GDM1 (cell line): ENCODE data around the gene DIAPH3.
"Not testable (repeated sequence)": the region's sequence is repeated elsewhere in the genome, so short reads cannot be mapped to it uniquely, and the experiment has no call there.

Source experiments
- DNase-seq: peaks from one replicate; lab custom pipeline; 2025; lab: John Stamatoyannopoulos, UW

The DIAPH3 gene

DNA sequence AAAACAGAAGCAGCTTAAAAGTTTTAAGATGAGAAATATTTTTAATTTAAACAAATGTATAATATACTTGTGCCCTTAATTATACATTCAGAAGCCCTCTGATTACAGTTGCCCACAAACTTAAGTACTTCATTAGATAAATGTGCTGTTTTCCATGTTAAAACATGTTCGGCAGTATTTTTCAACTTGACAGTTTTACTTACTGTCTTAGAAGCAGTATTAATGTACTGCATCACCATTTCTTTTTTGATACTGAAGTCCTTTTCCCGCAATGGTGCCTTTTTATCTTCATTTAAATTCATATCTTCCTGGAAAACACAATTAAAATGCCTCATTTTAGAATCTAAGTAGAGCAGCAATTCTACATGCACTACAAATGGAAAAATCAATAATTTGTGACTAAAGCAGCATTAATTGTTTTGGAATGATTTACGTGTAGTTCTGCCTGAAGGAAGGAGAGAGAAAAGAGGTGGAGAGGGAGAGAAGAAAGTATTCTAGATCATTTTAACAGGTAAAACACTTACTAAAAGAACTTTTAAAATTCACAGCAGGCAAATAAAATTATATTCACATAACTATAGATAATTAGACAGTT is 70.2 kb downstream of the DIAPH3 start:
- DNase-seq, result no peak

DNA sequence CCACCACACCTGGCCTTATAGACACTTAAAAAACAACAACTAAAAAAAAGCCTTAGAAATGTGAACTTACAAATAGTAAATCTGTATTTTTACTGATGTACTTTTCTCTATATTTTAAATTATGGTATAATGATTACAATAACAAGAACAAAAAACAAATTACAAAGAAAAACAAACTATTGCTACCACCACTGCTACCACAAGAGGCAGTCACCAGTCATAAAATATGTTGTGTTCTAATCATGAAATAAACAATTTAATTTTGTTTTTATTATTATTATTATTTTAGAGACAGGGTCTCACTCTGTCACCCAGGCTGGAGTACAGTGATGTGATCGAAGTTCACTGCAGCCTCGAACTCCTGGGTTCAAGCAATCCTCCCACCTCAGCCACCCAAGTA is 72.2 kb downstream of the DIAPH3 start:
- no peak for DNase-seq

DNA sequence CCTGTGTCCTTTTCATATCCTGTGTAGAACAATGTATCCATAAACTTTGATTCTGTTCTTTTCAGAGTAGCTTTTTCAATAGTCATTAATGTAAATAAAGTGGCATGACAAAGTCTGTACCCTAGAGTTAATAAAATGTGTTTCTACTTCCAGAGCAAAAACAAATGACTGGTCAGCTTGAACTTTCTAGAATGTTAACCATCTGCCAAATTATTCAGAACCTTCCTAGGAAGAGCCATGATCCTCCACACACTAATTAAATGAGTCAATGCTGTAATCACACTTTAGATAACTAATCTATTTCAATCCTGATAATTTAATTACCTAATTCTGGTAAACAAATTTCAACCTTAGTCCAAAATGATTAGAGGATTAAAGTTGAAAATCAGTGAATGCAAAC is 73.2 kb downstream of the DIAPH3 start:
- DNase-seq, result no peak

DNA sequence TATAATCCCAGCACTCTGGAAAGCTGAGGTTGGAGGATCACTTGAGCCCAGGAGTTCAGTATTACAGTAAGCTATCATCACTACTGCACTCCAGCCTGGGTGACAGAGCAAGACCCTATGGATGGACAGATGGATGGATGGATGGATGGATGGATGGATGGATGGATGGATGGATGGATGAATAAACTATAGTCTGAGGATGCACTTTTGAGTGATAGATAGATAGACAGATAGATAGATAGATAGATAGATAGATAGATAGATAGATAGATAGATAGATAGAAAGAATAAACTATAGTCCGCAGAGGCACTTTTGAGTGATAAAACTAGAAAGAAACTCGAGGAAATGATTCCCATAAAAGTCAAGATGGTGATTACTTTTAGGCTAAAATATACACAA is 79.9 kb downstream of the DIAPH3 start:
- DNase-seq, result not testable (repeated sequence)

DNA sequence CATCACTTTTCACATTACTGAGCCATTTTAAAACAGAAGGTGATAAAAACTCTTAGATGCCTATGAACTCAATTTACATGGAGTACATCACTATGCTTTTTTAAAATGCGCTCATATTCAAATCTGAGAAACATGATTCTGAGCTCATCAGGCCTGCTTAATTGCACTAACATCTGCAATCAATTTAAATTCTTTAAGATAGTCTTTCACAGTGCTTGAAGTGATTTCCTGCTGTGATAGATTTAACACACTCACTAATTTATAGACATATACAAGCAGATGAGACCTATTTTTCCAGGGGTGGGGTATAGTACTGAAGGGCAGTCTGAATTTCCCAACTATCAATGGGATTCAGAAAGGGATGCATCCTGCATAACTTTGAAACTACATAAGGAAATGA is 82.9 kb downstream of the DIAPH3 start:
- no peak for DNase-seq

DNA sequence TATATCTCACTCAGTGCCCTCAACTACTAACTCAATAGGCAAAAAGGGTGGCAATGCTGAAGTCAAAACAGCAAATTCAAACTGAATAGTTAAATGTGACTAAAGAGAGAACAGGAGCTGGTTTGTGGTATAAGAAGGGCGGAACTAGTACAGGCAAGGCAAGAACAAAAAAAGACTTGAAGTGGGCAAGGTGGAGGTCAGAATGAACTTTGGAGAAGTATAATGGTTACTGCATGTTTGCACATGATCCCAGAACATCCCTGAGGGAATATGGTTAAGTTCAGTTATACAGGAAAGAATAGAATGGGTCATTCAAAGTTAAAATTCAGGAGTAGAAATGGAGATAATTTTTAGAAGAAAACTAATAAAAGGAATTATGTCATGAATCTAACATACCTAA is 85.5 kb downstream of the DIAPH3 start:
- DNase-seq, result no peak

DNA sequence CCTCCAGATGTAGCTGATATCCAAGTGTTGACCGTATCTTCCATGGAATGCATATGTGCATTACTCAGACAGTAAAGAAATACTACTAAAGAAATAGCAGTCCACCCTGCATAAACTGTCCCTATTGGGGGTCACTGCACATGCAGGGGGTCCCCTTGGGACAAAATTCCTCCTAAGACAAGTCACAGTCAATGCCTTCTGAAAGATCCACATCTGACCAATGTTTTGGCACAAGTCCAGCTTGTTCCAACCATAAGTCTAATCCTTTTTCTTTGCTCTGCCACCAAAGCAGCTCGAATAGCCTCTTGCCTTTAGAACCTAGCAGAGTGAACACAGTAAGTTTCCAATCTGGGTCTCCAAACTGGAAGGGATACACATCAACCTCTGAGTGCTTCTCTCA is 87.9 kb downstream of the DIAPH3 start:
- DNase-seq, result no peak

DNA sequence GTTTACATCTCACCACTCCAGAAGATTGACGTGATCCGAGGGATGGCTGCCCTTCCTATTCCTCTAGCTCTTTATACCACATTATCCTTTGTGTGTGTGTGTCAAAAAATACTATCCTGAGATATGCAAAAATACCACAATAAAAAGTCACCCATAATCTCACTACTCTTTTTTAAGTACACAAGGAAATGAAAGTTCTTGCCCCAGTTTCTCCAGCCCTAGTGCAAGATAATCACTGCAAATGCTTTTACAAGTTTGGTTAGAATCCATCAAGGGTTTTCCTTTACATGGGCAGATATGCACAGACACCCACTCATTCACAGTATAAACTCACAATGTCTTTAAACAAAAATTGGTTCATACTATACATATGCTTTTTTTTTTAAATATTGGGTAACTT is 89.3 kb downstream of the DIAPH3 start:
- DNase-seq, result no peak

DNA sequence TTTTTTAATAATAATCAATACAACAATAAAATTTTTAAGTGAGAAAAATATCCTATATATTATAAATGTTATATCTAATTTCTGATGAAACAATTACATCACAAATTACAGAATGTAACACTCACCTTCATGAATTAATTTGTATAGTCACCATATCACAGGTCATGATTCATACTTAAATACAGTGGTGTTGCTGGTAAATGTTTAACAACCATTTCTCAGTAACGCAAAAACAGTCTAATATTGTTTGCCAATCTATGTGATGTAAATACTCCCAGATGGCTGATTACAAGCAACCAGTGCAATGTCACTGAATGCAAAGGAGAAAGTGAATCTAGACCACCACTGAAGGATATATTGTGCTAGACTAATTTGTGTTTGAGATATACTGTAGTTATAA is 97.5 kb downstream of the DIAPH3 start:
- DNase-seq, result no peak

DNA sequence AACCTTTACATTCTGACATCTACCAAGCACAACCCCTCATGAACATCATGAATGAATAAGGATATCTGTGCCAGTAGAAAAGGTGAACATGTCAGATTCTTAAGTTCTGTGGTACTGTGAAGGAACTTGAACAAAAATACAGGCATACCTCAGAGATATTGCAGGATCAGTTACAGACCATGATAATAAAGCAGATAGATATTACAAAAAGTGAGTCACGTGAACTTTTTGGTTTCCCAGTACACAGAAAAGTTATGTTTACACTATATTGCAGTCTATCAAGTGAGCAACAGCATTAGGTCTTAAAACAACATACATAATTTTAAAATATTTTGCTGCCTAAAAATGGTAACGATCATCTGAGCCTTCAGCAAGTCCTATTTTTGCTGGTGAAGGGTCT is 101.2 kb downstream of the DIAPH3 start:
- no peak for DNase-seq

DNA sequence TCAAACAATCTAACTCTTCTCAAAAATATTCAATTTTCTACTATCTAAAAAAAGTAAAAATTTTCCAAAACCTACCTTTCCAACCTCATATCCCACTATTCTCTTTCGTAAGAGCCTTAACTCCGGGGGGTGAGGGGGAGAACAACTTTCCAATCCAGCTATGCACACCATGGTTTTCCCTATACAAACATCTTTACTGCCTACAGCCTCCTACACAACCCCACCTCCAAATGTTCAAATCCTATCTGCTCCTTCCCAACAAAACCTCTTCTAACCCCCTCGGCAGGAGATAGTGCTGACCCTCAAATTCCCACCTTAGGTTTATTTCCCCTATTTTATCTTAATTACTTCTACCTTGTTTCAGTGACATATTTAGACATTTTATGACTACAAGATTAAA is 102.0 kb downstream of the DIAPH3 start:
- no peak for DNase-seq

DNA sequence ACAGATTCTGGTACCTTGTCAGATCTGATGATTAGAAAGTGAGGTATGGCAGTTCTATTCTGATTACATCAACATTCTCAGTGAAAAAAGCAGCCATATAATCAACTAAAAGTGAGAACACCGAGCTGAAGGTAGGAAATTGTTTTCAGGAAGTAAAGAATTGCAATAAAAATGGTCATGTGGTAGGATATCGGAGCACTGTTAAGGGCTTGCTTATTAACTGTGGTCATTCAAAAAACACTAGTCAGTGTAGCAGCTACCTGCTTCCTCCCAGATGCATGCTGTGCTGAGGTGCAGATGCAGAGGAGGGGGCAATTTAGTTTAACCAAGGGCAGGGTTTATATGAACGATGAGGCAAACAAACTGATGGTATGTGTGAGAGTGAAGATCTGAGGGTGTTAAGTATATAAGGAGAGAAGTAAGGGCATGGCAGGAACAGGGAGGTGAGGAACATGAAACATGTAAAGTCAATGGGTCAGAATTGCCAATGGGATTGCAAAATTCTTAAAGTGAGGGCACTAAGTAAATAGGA is 111.9 kb downstream of the DIAPH3 start:
- no peak for DNase-seq

DNA sequence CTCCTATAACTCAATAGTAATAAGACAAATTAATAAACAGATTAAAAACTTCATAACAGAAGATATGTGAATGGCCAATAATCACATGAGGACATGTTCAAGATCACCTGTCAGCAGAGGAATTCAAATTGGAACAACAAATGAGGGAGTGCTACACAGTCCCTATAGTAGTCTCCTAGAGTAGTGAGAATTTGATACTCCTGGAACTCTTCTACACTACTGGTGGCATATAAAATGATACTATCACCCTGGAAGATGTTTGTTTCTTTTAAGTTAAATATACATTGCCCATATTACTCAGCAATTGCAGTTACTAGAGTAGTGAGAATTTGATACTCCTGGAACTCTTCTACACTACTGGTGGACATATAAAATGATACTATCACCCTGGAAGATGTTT is 115.4 kb downstream of the DIAPH3 start:
- DNase-seq, result not testable (repeated sequence)

DNA sequence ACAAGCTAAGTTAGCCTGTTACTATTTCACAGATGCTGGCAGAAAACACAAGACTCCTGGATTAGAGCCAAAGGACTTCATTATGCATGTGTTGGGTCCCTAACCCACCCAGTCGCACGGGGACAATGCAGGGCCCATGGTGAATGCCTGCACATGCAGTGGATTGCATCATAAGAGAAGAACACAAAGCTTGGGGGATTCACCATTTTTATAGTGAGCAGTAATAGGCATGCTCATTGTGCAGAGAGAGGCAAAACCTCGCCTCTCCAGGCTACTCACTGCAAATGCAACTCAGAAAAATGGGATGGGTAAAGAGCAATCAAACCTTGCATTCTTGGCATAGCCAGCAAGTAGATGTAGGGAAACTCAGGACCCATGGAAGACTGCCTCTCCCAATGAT is 115.8 kb downstream of the DIAPH3 start:
- DNase-seq, result no peak

DNA sequence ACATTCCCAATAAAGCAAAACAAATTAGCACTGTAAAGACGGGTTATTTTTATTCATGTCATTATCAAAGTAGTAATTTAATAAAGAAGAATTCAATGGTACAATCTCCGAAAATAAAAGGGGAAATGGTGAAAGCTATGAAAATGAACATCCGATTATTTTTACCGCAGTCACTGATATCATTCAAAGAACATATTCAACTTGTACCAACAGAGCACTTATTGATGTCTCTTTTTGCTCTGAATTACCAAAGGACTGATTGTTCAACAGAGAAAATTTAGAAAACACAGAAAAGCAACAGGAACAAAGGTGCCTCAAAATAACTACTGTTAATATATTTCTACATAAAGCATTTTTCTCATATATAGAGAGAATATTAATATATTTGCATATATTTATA is 119.4 kb downstream of the DIAPH3 start:
- no peak for DNase-seq

DNA sequence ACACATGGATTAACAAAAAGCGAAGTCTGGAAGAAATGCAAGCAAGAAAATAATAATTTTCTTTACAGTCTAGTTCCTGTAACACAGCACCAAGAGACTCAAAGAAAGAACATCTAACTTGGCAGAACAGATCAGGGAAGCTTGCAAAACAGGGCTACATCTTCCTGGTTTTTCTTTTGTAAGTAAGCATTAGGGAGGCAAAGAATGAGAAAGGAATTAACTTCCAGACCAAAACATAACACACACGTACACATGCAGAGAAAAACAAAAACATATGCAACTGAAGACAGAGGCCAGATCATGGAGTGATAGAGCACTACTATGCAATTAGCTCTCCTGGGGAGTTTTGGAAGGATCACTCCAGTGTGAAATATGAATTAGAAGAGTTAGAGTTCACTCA is 120.5 kb downstream of the DIAPH3 start:
- DNase-seq, result no peak

DNA sequence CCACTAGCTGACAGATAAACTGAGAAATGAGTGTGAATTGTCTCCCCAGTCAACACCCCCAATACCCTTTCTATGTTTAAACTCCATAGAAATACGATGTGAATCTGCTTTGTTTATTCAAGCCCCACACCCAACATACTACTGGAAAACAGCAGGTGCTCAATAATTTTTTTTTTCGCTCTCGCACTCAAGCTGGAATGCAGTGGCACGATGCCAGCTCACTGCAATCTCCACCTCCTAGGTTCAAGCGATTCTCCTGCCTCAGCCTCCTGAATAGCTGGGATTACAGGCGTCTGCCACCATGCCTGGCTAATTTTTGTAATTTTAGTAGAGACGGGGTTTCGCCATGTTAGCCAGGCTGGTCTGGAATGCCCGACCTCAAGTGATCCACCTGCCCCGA is 123.1 kb downstream of the DIAPH3 start:
- DNase-seq, result not testable (repeated sequence)

DNA sequence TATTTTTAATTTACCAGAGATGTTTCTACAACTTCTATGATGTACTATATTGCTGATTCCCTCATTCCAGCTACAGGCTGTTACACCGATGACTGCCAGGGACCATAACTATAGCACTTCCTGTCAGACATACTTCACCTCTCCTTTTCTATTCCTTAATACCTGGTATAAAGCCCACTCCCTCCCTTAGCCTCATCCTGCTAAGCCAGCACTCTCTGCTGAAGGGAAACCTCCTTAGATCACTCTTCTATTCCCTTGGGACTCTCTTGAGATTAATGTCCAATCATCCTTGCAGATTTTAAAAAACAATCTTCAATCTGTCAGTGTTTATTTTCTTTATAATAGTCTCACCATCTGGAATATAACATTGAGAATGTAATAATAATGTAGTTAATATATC is 127.9 kb downstream of the DIAPH3 start:
- DNase-seq, result no peak

DNA sequence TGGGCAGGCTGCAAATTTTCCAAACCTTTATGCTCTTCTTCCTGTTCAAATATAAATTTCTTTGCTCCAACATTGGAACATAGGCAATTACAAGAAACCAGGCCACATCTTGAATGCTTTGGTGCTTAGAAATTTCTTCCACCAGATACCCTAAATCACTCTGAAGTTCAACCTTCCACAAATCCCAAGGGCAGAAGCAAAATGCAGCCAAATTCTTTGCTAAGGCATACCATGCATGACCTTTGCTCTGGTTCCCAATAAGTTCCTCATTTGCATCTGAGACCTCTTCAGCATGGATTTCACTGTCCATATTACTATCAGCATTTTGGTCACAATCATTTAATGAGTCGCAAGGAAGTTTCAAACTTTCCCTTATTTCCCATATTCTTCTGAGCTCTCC is 130.9 kb downstream of the DIAPH3 start:
- DNase-seq, result no peak

DNA sequence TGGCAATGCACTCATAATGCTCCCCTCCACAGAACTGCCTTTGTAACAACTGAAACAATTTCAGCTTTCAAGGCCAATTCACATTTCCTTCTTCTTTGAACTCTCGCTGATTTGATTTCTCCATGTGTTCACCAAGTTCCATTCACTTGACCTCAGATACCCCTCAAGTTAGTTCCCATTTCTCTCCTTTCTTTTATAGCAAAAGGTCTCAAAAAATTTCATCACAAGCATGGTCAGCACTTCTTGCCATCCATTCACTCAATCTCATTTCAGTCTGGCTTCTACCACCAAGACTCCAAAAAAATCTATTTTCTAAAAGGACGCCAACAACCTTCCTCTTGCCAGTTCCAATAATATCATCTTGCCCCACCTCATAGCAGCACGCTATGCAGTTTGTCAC is 135.7 kb downstream of the DIAPH3 start:
- DNase-seq, result no peak

DNA sequence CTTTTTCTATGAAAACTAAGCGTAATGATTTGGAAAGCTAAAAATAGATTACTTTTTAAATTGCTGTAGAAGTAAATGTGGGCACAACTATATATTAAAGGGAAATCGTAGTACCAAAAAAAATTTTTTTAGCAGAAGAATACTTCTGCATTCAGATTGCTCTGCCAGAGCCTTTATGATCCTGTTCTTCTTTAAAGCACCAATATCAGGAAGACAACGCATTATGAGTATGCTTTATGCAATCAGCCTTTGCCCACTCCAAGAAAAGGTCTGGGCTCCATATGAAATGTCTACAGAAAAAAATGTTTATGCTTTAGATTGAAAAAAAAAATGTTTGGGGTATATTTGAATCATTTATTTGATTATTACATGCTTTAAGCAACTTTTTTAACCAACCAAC is 137.4 kb downstream of the DIAPH3 start:
- no peak for DNase-seq

DNA sequence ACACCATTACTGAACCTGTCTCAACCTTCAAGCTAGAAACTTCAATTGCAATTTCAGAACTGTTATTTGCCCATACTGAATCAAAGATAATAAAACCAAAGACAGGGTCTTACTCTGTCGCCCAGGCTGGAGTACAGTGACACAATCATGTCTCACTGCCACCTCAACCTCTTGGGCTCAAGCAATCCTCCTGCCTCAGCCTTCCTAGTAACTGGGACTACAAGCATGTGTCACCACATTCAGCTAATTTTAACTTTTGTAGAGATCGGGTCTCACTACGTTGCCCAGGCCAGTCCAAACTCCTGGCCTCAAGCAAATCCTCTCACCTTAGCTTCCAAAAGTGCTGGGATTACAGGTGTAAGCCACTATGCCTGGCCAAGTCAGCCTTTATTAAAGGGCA is 143.4 kb downstream of the DIAPH3 start:
- DNase-seq, result no peak

DNA sequence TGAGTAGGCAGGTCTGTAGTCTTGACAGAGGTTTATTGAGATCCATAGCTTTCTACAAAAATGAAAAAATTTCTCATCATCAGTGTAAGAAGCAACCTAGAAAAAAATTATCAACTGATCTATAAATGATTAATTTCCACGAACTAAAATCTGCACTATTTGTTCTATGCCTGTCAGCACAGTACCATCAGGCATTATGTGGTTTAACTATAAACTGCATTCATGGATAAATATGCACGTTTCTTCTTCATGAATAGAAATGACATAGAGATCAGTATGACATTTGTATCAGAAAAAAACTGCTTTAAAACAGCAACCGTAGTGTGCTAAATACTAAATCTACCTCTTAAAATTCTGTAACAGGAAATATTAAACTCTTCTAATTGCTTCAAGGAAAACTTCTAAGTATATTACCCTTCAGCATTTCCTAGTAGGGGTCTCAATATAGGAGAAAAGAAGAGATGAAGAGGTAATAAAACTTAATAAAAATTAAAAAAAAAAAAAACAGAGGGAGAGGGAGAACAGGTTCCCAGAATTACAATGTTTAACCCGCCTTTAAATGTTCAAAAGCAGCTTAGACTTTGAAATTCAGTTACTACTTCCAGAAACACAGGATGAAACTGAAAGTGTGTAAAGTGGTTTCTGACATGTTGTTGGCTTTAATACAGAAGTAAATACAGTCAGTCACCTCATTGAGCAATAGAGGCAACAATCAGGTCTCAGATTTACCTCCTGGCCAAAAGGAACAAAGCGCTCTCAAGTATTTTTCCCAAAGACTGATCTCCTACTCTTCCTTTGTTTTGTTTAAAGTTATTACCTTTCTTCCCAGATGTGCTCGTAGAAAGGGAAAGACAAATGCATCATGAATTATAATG is 144.4 kb downstream of the DIAPH3 start:
- no peak for DNase-seq

DNA sequence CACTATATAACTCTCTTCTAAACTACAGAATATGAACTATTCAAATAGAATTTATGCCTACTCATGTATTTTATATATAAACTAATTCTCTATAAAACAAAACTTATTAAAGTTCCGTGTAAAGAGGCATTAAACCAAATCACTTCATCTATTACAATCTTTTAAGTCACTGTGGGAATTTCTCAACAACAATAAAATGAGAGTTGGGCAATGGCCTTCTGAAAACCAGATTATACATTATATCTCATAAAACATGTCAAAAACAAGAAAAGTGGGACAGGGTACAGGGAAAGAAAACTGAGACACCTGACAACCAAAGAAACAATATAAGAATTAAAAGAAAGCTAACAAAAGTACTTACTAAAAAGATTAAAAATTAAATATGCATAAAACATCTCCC is 145.2 kb downstream of the DIAPH3 start:
- DNase-seq, result no peak
